ENCODE measurements around the gene TMEM140. TPM values are rescaled to one million over a fixed set of nuclear protein-coding genes. Genes with fewer than 3 reads are reported as not detected.

Gene TMEM140
- total and polyA plus RNA-seq, 2 of the 13 experiments (the other 11 are each of a cell fraction or from before 2014, with no cell fraction given): 9.2 to 21.7 TPM

DNA sequence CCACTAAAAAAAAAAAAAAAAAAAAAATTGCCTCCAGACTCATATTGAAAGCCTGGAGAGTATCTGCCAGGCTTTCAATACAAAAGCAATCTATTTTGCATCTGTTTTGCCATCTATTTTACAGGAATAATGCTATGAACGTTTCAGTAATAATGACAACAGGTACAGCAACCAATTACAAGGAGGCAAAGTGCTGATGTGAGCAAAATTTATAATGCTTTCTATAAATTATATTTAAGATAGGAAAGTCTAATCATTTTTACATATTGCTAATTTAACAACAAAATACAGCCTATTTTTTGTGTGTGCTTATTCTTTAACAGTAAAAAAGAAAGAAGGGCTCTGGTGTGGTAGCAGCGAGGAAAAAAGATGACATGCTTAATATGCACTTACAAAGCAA lies 53.5 kb downstream of the TMEM140 start:
- H3K4me3 ChIP-seq (replicated peaks in 1 of 3; ENCODE audit: insufficient read depth in 1 of 3, low read depth in 2 of 3, low read length in 3 of 3): no peak overlapping the region
- CTCF ChIA-PET (ENCODE audit: low intra/inter-chr PET ratio, low total read pairs): no interaction called here
- H3K79me2 ChIP-seq (ENCODE audit: insufficient read depth, low read length): no peaks in the 10 kb centered on the region
- H2AFZ ChIP-seq (ENCODE audit: low read length): no peak overlapping the region
- no peak overlapping the region for H3K27ac ChIP-seq (ENCODE audit: extremely low read length, insufficient read depth, low read length)
- no TSS peak for BruUV-seq (replicated peaks)
- H4K20me1 ChIP-seq (ENCODE audit: insufficient read depth, low read length): no peaks in the 10 kb centered on the region
- POLR2A ChIA-PET: no interaction called here
- H3K9ac ChIP-seq (ENCODE audit: insufficient read depth, low read depth, low read length): no peak overlapping the region
- H3K4me1 ChIP-seq (ENCODE audit: insufficient read depth, low read length): no peaks in the 10 kb centered on the region
- WGBS (ENCODE audit: low lambda C conversion rate): 81% methylated on average over 2 of the region's 2 CpGs
- no peak for FAIRE-seq
- ATAC-seq: no peak
- H3K36me3 ChIP-seq (replicated peaks in 1 of 2; ENCODE audit: control insufficient read depth in 1 of 2, insufficient read depth in 2 of 2, low read length in 2 of 2): peaks cover 28 to 58% of the 10 kb centered on the region in 2 experiments
- no peak for TF ChIP-seq ZNF660 (CRISPR knock-in tag; IDR thresholded peaks at IDR 0.05; ENCODE audit: borderline replicate concordance, low read depth)
- TF ChIP-seq SMYD3 (CRISPR knock-in tag; IDR thresholded peaks at IDR 0.05): no peak
- TF ChIP-seq MEF2D (CRISPR knock-in tag; IDR thresholded peaks at IDR 0.05): no peak
- TF ChIP-seq AKAP8 (CRISPR knock-in tag; IDR thresholded peaks at IDR 0.05): no peak
- no peak for TF ChIP-seq SMAD3 (CRISPR knock-in tag; IDR thresholded peaks at IDR 0.05)
- peak; percentile 87 for TF ChIP-seq MAFF (IDR thresholded peaks at IDR 0.05; ENCODE audit: low read depth, low read length)
- TF ChIP-seq HNRNPH1 (optimal IDR thresholded peaks at IDR 0.05; ENCODE audit: low read depth, low read length): no peak
- peak; percentile 62 to 91; a peak in 3 of 4 replicates for TF ChIP-seq MAFK (conservative IDR thresholded peaks at IDR 0.05 in 1 of 2, IDR thresholded peaks at IDR 0.05 in 1 of 2; ENCODE audit: low read length in 2 of 2)
- no peak for TF ChIP-seq NONO (IDR thresholded peaks at IDR 0.05)
- no peak for TF ChIP-seq NONO (CRISPR knock-in tag; conservative IDR thresholded peaks at IDR 0.05)
- TF ChIP-seq ZNF350 (CRISPR knock-in tag; IDR thresholded peaks at IDR 0.05; ENCODE audit: borderline replicate concordance, low read depth): no peak
- no peak for TF ChIP-seq ZMYM2 (CRISPR knock-in tag; IDR thresholded peaks at IDR 0.05)
- TF ChIP-seq NFIB (CRISPR knock-in tag; IDR thresholded peaks at IDR 0.05; ENCODE audit: borderline replicate concordance): no peak
- TF ChIP-seq TCF7 (IDR thresholded peaks at IDR 0.05; ENCODE audit: low read depth): no peak
- TF ChIP-seq, protein P1, sequence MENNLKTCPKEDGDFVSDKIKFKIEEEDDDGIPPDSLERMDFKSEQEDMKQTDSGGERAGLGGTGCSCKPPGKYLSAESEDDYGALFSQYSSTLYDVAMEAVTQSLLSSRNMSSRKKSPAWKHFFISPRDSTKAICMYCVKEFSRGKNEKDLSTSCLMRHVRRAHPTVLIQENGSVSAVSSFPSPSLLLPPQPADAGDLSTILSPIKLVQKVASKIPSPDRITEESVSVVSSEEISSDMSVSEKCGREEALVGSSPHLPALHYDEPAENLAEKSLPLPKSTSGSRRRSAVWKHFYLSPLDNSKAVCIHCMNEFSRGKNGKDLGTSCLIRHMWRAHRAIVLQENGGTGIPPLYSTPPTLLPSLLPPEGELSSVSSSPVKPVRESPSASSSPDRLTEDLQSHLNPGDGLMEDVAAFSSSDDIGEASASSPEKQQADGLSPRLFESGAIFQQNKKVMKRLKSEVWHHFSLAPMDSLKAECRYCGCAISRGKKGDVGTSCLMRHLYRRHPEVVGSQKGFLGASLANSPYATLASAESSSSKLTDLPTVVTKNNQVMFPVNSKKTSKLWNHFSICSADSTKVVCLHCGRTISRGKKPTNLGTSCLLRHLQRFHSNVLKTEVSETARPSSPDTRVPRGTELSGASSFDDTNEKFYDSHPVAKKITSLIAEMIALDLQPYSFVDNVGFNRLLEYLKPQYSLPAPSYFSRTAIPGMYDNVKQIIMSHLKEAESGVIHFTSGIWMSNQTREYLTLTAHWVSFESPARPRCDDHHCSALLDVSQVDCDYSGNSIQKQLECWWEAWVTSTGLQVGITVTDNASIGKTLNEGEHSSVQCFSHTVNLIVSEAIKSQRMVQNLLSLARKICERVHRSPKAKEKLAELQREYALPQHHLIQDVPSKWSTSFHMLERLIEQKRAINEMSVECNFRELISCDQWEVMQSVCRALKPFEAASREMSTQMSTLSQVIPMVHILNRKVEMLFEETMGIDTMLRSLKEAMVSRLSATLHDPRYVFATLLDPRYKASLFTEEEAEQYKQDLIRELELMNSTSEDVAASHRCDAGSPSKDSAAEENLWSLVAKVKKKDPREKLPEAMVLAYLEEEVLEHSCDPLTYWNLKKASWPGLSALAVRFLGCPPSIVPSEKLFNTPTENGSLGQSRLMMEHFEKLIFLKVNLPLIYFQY (CRISPR knock-in tag; IDR thresholded peaks at IDR 0.05; ENCODE audit: borderline replicate concordance): no peak
- DNase-seq (ENCODE audit: low spot score): no peak
- in situ Hi-C loops (cut with HindIII; ENCODE audit: extremely low pct_ligation_motif_present, low pct_unique_long_range_greater_than_20kb): no loop called here
- intact Hi-C loops (cut with micrococcal nuclease; ENCODE audit: unreplicated experiment): no loop called here
- H3K27me3 ChIP-seq (ENCODE audit: control insufficient read depth in 1 of 2, insufficient read depth in 2 of 2, low read length in 2 of 2): no peaks in the 10 kb centered on the region
- H3K4me2 ChIP-seq (ENCODE audit: low read depth, low read length): no peak overlapping the region
- H3K9me3 ChIP-seq (ENCODE audit: low read length): no peaks in the 10 kb centered on the region
